ENCODE measurements around the gene RSAD1. TPM values are rescaled to one million over a fixed set of nuclear protein-coding genes. Genes with fewer than 3 reads are reported as not detected.

RSAD1 gene
- total RNA-seq, 4 donors from 2014 or later = 21.5 to 40.5 (median 26.5) TPM

- intact Hi-C loops (cut with DNase I; ENCODE audit: low total_unique reads) = no loop called here
- H3K4me3 ChIP-seq (ENCODE audit: low read depth, poor library complexity, severe bottlenecking) = no peak overlapping the region
- WGBS, 2 donors = 95% methylated on average over 4 of the region's 4 CpGs
- DNase-seq (ENCODE audit: low spot score in 2 of 2) = no peak
- TF ChIP-seq CTCF (IDR thresholded peaks at IDR 0.05) = no peak
- TF ChIP-seq POLR2A (IDR thresholded peaks at IDR 0.05) = no peak
These were observed 18.9 kb upstream of the RSAD1 start for GRCh38 chr17:50459756-50460155.

DNA sequence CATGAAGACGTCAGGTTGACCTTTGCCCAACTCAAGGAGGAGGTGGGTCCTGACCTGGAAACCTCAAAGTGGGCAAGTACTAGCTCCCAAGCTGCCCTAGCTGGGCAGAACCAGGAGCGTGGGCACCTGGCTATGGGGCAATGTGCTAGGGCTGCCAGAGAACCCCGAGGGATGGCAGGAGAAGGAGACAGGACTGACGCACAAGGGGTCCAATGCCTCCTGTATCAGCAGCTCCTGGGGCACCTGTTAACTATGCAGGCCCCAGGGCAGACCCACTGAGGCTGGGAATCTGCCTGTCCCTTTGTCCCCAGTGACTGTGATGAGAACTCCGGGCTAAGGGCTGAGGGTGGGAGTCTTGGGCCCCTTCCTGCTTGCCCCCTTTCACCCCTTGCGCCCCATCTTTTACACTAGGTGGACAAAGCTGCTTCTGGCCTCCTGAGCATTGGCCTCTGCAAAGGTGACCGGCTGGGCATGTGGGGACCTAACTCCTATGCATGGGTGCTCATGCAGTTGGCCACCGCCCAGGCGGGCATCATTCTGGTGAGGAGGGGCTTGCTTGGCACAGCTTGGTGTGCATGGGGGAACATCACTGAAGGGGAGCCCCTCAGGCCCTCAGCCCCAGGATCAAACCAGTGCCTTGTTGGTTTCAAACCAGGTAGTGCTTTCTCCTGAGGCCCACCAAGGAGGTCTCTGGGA is 17.7 kb upstream of the RSAD1 start:
- intact Hi-C loops (cut with DNase I; ENCODE audit: low total_unique reads) = no loop called here
- no peak overlapping the region for H3K4me3 ChIP-seq (ENCODE audit: low read depth, poor library complexity, severe bottlenecking)
- TF ChIP-seq POLR2A (IDR thresholded peaks at IDR 0.05) (no peak), CTCF (IDR thresholded peaks at IDR 0.05) (no peak)
- no peak for DNase-seq (ENCODE audit: low spot score in 2 of 2)
- 96 to 97% methylated on average over 6 to 9 of the region's 9 CpGs for WGBS, 2 donors

DNA sequence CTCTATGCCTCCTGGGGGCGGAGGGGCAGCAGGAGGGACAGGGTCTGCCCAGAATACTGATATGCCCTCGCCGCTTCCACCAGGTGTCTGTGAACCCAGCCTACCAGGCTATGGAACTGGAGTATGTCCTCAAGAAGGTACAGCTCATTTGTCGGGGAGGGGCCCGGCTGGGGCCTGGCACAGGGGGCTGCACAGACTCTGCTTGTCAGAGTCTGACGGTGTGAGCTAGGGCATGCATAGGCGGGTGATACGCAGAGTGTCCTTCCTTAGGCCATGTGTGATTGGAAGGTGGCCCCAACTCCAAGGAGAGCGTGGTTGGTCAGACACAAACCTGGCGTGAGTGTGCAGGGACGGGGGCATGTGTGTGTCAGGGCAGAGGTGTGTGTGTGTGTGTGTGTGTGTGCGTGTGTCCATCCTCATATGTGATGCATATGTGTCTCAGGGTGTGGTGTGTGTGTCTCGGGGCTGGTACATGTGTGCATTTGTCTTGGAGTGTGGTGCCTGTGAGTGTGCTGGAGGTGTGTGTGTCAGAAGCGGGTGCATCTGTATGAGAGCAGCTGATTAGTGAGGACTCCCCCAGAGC is 17.0 kb upstream of the RSAD1 start:
- no peak for DNase-seq (ENCODE audit: low spot score in 2 of 2)
- no peak overlapping the region for H3K4me3 ChIP-seq (ENCODE audit: low read depth, poor library complexity, severe bottlenecking)
- TF ChIP-seq CTCF (IDR thresholded peaks at IDR 0.05) = no peak
- no peak for TF ChIP-seq POLR2A (IDR thresholded peaks at IDR 0.05)
- intact Hi-C loops (cut with DNase I; ENCODE audit: low total_unique reads) = no loop called here
- 89 to 91% methylated on average over 14 of the region's 14 CpGs for WGBS, 2 donors

DNA sequence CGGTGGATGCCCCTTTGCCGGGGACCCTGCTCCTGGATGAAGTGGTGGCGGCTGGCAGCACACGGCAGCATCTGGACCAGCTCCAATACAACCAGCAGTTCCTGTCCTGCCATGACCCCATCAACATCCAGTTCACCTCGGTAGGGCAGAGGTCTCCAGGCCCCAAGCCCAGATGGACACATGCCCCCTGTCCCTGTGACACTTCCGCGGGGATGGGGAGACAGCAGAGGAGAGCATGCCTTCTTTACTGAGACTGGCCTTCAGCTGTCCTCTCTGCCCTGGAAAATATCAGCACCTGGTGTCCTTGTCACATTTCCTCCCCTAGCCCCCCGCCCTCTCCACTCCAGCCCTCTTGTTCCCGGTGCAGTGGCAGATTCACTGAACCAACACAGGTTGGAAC is 16.2 kb upstream of the RSAD1 start:
- no peak for DNase-seq (ENCODE audit: low spot score in 2 of 2)
- 86 to 92% methylated on average over 9 of the region's 9 CpGs for WGBS, 2 donors
- TF ChIP-seq CTCF (IDR thresholded peaks at IDR 0.05) (no peak), POLR2A (IDR thresholded peaks at IDR 0.05) (no peak)
- no peak overlapping the region for H3K4me3 ChIP-seq (ENCODE audit: low read depth, poor library complexity, severe bottlenecking)
- intact Hi-C loops (cut with DNase I; ENCODE audit: low total_unique reads) = no loop called here

DNA sequence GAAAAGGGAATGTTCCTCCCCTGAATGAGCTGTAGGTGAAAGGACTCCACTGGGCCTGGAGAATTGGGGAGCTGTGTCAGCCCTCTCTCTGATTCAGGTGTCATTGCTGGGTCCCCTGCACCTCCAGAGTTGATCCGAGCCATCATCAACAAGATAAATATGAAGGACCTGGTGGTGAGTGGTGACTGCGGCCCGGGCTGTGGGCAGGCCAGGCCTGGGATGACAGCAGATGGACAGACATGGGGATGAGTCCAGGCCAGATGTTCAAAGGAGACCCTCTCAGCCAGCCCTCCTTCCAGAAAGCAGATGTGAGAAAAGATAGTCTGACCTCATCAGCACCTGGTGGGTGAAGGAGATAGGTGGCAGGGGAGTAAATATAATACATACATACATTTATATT is 14.5 kb upstream of the RSAD1 start:
- no peak overlapping the region for H3K4me3 ChIP-seq (ENCODE audit: low read depth, poor library complexity, severe bottlenecking)
- intact Hi-C loops (cut with DNase I; ENCODE audit: low total_unique reads) = no loop called here
- 91 to 98% methylated on average over 3 of the region's 3 CpGs for WGBS, 2 donors
- TF ChIP-seq CTCF (IDR thresholded peaks at IDR 0.05) (no peak), POLR2A (IDR thresholded peaks at IDR 0.05) (no peak)
- DNase-seq (ENCODE audit: low spot score in 2 of 2) = no peak

DNA sequence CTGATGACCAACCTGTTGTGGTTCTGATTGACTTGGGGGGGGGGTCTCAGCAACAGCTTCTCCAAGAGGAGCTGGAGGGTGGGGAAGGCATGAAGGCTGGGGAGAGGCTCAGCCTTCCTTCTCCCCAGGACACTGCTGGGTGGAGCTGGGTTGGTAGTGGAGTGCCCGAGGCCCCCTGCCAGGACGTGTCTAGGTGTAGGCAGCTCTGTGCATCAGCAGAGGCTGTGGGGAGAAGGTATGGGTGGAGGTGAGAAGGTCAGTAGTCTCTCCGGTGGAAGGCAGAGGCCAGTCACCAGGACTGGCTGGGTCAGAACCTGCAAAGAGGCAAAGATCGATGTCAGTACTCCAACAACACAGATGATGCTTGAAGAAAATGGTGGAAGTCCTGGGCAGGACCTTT is 13.9 kb upstream of the RSAD1 start:
- DNase-seq (ENCODE audit: low spot score in 2 of 2) = no peak
- H3K4me3 ChIP-seq (ENCODE audit: low read depth, poor library complexity, severe bottlenecking) = no peak overlapping the region
- TF ChIP-seq POLR2A (IDR thresholded peaks at IDR 0.05) (no peak), CTCF (IDR thresholded peaks at IDR 0.05) (no peak)
- WGBS, 2 donors = 61 to 70% methylated on average over 4 of the region's 4 CpGs
- intact Hi-C loops (cut with DNase I; ENCODE audit: low total_unique reads) = no loop called here
